CD4-positive, alpha-beta T cell treated with Interleukin-15 for 1 hour (primary cell): ENCODE data around the gene ARMC8.

ENCODE experiments used
- DNase-seq: peaks from one replicate; pipeline ENCODE4 v3.0.0-alpha.2; 2020

ARMC8 gene

GRCh38 chr3:138199851-138200250 lies 12.8 kb downstream of the ARMC8 start:
- no peak for DNase-seq

- no peak for DNase-seq
Observed at GRCh38 chr3:138200424-138200823, 13.3 kb downstream of the ARMC8 start.

GRCh38 chr3:138202945-138203701 lies 16.0 kb downstream of the ARMC8 start:
- DNase-seq, result no peak

- DNase-seq, result no peak
Observed at GRCh38 chr3:138203938-138204337, 16.8 kb downstream of the ARMC8 start.

GRCh38 chr3:138205527-138205926 lies 18.4 kb downstream of the ARMC8 start:
- no peak for DNase-seq

GRCh38 chr3:138206196-138206595 lies 19.1 kb downstream of the ARMC8 start:
- DNase-seq, result no peak

GRCh38 chr3:138210528-138210927 lies 23.4 kb downstream of the ARMC8 start:
- no peak for DNase-seq

- DNase-seq, result no peak
Observed at GRCh38 chr3:138213398-138214085, 26.4 kb downstream of the ARMC8 start.

- no peak for DNase-seq
Observed at GRCh38 chr3:138219255-138219654, 32.2 kb downstream of the ARMC8 start.

GRCh38 chr3:138220242-138220641 lies 33.1 kb downstream of the ARMC8 start:
- DNase-seq, result no peak

- DNase-seq, result no peak
Observed at GRCh38 chr3:138220788-138221187, 33.7 kb downstream of the ARMC8 start.

GRCh38 chr3:138222131-138222941 lies 35.2 kb downstream of the ARMC8 start:
- DNase-seq, result no peak

- no peak for DNase-seq
Observed at GRCh38 chr3:138222942-138223287, 35.8 kb downstream of the ARMC8 start.

- DNase-seq, result no peak
Observed at GRCh38 chr3:138227650-138228049, 40.5 kb downstream of the ARMC8 start.

- no peak for DNase-seq
Observed at GRCh38 chr3:138230525-138230924, 43.4 kb downstream of the ARMC8 start.

- no peak for DNase-seq
Observed at GRCh38 chr3:138232705-138233364, 45.7 kb downstream of the ARMC8 start.

- no peak for DNase-seq
Observed at GRCh38 chr3:138234401-138235179, 47.5 kb downstream of the ARMC8 start.

GRCh38 chr3:138238711-138239110 lies 51.6 kb downstream of the ARMC8 start:
- DNase-seq, result no peak

- DNase-seq, result no peak
Observed at GRCh38 chr3:138241061-138241460, 54.0 kb downstream of the ARMC8 start.

GRCh38 chr3:138241676-138242075 lies 54.6 kb downstream of the ARMC8 start:
- DNase-seq, result no peak

- no peak for DNase-seq
Observed at GRCh38 chr3:138242466-138242865, 55.4 kb downstream of the ARMC8 start.

- no peak for DNase-seq
Observed at GRCh38 chr3:138245026-138245425, 57.9 kb downstream of the ARMC8 start.
